ENCODE results near the gene NSD1.

DNA sequence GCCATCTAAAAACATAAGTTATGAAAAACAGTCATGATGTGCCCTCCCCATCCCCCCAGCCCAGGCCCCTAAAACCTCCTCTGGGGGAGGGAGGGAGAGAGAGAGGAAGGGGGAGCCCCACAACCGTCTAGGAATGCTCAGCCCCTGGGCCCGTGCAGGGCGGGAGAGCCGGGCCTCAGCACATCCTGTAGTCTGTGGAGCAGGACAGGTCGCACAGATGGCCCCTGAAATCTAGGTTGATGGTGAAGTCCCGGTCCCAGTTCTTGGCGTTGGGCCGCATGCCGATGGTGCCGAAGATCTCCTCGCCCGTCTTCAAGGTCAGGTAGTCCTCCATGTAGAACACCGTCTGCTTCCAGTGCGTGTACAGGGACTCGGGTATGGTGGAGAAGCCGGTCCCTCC lies 131.8 kb downstream of the NSD1 start:
- TF ChIP-seq, protein P1, sequence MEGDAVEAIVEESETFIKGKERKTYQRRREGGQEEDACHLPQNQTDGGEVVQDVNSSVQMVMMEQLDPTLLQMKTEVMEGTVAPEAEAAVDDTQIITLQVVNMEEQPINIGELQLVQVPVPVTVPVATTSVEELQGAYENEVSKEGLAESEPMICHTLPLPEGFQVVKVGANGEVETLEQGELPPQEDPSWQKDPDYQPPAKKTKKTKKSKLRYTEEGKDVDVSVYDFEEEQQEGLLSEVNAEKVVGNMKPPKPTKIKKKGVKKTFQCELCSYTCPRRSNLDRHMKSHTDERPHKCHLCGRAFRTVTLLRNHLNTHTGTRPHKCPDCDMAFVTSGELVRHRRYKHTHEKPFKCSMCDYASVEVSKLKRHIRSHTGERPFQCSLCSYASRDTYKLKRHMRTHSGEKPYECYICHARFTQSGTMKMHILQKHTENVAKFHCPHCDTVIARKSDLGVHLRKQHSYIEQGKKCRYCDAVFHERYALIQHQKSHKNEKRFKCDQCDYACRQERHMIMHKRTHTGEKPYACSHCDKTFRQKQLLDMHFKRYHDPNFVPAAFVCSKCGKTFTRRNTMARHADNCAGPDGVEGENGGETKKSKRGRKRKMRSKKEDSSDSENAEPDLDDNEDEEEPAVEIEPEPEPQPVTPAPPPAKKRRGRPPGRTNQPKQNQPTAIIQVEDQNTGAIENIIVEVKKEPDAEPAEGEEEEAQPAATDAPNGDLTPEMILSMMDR (IDR thresholded peaks at IDR 0.05; ENCODE audit: poor library complexity) = no peak
- TF ChIP-seq EZH2 (IDR thresholded peaks at IDR 0.05; ENCODE audit: borderline replicate concordance) = no peak
